ENCODE data around the gene MXRA8. TPM values are rescaled to one million over a fixed set of nuclear protein-coding genes. Genes with fewer than 3 reads are reported as not detected.
"Not testable (repeated sequence)": the region's sequence is repeated elsewhere in the genome, so short reads cannot be mapped to it uniquely, and the experiment has no call there.

The MXRA8 gene
- total RNA-seq, 4 donors from 2014 or later = 18.6 to 43.5 (median 21.9) TPM

DNA sequence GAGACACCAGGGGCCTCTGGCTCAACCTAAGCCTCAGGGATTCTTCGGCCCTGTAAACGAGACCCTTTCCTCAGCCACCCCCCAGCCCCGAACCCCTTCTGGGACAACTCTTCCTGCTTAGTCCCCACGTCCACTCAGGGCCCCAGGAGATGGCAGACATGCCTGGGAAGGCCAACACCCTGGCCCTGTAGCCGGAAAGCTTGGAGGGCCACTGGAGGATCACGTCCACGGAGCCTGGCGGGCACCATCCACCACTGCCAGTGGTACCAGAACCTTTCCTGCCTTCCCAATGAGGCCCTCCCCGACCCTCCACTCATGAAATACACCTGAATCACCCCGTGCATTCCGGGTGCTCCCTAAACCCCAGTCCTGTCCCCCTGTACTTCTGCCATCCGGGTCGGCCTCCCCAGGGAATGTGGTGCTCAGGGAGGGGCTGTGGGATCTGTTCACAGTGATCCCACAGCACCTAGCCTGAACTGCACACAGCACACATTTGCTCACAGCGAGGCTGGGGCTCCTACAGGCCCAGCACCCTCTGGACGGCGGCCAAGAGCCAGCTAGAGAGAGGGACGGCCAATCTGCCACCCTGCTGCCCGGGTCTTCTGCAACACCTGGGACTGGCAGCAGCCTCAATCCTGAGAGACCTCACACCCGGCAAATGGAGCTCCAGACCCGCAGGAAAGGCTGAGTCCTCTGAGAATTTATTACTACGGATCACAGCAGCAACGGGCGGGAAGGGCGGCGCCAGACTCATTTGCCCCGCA, 14.9 kb upstream of the MXRA8 start:
- H3K27me3 ChIP-seq = no peaks in the 10 kb centered on the region
- H3K4me1 ChIP-seq = peaks cover 46% of the 10 kb centered on the region
- peak overlapping the region; percentile 99 for H3K4me3 ChIP-seq
- DNase-seq (ENCODE audit: low spot score in 2 of 2) = no peak
- H3K9me3 ChIP-seq = no peaks in the 10 kb centered on the region
- TF ChIP-seq, protein P1, sequence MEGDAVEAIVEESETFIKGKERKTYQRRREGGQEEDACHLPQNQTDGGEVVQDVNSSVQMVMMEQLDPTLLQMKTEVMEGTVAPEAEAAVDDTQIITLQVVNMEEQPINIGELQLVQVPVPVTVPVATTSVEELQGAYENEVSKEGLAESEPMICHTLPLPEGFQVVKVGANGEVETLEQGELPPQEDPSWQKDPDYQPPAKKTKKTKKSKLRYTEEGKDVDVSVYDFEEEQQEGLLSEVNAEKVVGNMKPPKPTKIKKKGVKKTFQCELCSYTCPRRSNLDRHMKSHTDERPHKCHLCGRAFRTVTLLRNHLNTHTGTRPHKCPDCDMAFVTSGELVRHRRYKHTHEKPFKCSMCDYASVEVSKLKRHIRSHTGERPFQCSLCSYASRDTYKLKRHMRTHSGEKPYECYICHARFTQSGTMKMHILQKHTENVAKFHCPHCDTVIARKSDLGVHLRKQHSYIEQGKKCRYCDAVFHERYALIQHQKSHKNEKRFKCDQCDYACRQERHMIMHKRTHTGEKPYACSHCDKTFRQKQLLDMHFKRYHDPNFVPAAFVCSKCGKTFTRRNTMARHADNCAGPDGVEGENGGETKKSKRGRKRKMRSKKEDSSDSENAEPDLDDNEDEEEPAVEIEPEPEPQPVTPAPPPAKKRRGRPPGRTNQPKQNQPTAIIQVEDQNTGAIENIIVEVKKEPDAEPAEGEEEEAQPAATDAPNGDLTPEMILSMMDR (IDR thresholded peaks at IDR 0.05) = no peak
- no peak for TF ChIP-seq POLR2A (IDR thresholded peaks at IDR 0.05)
- no peak for TF ChIP-seq POLR2AphosphoS5 (IDR thresholded peaks at IDR 0.05)
- TF ChIP-seq EP300 (IDR thresholded peaks at IDR 0.05) = no peak
- WGBS = 89% methylated on average over 18 of the region's 26 CpGs
- H3K27ac ChIP-seq = no peak overlapping the region
- H3K36me3 ChIP-seq = peaks cover 7% of the 10 kb centered on the region

DNA sequence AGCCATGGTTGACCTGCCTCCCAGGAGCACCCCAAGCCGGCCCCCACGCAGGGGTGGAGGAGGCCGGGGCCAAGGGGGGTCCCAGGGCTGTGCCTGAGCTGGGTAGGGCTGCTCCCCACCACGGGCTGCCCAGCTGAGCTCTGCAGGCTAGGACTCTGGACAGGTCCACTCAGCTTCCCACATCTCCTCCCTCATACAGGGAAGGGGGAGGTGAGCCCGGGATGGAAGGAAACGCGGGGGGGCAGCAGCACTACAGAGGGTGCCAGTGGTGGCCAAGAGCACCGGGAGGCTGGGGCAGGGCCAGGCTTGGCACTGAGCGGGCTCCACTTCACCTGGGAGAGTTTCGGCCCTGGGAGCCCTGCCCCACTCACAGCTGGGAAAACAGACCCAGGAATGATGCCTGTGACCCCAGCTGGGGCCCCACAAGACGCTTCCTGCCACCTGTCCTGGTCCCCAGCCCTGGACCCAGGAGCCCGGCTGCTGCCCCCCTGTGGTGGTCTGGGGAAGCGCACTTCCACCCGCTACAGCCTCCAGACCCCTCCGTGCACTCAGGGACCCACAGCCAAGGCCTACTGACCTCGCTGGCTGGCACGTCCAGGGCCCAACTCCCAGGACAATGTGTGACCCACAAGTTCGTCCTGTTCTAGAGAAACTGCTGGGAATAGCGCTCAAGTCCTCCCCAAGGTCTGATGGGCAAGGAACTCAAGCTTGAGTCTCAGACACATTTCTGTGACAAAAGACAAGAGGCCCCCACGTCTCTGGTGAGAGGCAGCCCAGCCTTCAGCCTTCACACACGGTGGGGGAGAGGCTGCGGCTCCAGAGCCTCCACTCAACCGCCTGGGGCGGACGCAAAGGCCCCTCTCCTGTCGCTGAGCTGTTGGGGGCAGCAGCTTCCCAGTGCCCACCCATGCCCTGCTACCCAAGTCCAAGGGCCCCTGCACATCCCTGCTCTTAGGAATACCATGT, 13.7 kb upstream of the MXRA8 start:
- Histone ChIP-seq H3K27ac (no peak overlapping the region), H3K4me3 (no peak overlapping the region)

DNA sequence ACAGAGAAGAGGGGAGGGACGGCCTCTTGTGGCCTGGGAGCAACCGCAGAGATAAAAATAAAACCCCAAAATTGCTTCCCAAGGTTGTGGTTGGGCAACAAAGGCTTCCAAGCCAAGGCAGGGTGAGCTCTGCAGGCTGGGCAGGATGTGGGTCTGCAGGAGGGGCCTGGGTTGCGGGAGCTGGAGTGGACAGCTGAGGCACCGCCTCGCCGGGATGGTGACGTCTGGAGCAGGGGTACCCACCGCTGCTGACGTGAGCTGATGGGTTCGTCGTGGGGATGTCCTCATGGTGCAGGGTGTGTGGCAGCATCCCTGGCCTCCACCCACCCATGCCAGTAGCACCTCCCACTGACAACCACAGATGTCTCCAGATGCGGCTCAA, 13.0 kb upstream of the MXRA8 start:
- Histone ChIP-seq H3K36me3 (peaks cover 7% of the 10 kb centered on the region), H3K27me3 (no peaks in the 10 kb centered on the region), H3K27ac (no peak overlapping the region), H3K4me3 (no peak overlapping the region), H3K9me3 (no peaks in the 10 kb centered on the region), H3K4me1 (peaks cover 41% of the 10 kb centered on the region)
- DNase-seq (ENCODE audit: low spot score in 2 of 2) = no peak
- TF ChIP-seq POLR2A (IDR thresholded peaks at IDR 0.05) (no peak), EP300 (IDR thresholded peaks at IDR 0.05) (no peak), POLR2AphosphoS5 (IDR thresholded peaks at IDR 0.05) (no peak)
- TF ChIP-seq, protein P1 (IDR thresholded peaks at IDR 0.05) = no peak
- WGBS = 62% methylated on average over 3 of the region's 12 CpGs

More for the DNA sequence above, 13.7 kb upstream of the MXRA8 start:
- no peak for TF ChIP-seq POLR2AphosphoS5 (IDR thresholded peaks at IDR 0.05)
- TF ChIP-seq, protein P1 (IDR thresholded peaks at IDR 0.05) = peak; percentile 91 to 98
- peaks cover 46% of the 10 kb centered on the region for H3K4me1 ChIP-seq
- WGBS = 42% methylated on average over 13 of the region's 26 CpGs
- DNase-seq (ENCODE audit: low spot score in 2 of 2) = peak in 1 of 2 donors; percentile 83
- no peaks in the 10 kb centered on the region for H3K27me3 ChIP-seq
- no peaks in the 10 kb centered on the region for H3K9me3 ChIP-seq
- H3K36me3 ChIP-seq = peaks cover 7% of the 10 kb centered on the region

DNA sequence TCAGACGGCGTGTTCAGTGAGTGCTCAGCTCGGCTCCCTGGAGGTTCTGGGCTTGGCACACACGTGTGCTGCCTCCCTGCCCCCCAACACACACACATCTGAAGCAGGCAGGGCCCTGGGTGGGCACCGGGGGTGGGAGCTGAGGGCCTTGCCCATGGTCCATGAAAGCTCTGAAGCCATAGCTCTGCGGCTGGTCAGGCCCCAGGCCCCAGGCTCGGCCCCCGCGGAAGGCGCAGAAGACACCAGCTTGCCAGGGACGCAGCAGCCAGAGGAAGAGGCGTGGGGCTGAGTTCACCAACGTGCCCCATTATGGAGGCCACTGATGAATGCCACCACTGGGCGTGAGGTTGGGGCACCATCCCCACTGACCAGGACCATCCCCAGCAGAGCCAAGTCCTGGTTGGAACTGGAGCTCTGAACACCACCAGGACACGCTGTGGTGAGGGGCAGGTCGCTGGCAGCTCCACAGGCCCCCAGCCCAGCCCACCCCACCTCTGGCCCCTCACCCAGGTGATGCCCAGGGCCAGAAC, 12.5 kb upstream of the MXRA8 start:
- peaks cover 36% of the 10 kb centered on the region for H3K4me1 ChIP-seq
- H3K4me3 ChIP-seq = no peak overlapping the region
- no peaks in the 10 kb centered on the region for H3K27me3 ChIP-seq
- WGBS = 79% methylated on average over 8 of the region's 16 CpGs
- peak in 1 of 2 donors; percentile 63 for DNase-seq (ENCODE audit: low spot score in 2 of 2)
- no peak for TF ChIP-seq POLR2AphosphoS5 (IDR thresholded peaks at IDR 0.05)
- no peak for TF ChIP-seq POLR2A (IDR thresholded peaks at IDR 0.05)
- TF ChIP-seq, protein P1 (IDR thresholded peaks at IDR 0.05) = no peak
- no peak for TF ChIP-seq EP300 (IDR thresholded peaks at IDR 0.05)
- H3K27ac ChIP-seq = no peak overlapping the region
- no peaks in the 10 kb centered on the region for H3K9me3 ChIP-seq
- peaks cover 7% of the 10 kb centered on the region for H3K36me3 ChIP-seq

DNA sequence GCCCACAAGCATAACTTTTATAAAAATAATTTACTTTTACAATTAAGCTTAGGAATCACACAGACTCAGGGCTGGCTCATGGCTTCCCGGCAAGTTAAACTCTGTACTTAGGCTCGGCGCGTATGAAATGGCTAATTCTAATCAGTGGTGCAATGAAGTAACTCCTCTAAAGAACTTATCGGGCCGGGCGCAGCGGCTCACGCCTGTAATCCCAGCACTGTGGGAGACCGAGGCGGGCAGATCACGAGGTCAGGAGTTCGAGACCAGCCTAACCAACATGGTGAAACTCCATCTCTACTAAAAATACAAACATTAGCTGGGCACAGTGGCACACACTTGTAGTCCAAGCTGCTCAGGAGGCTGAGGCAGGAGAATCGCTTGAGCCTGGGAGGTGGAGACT, 11.7 kb upstream of the MXRA8 start:
- H3K27ac ChIP-seq; H3K9me3 ChIP-seq; DNase-seq (ENCODE audit: low spot score in 2 of 2); H3K36me3 ChIP-seq; H3K27me3 ChIP-seq; H3K4me3 ChIP-seq: not testable (repeated sequence)
- WGBS = 85% methylated on average over 14 of the region's 14 CpGs
- peaks cover 33% of the 10 kb centered on the region for H3K4me1 ChIP-seq
